ENCODE data around the gene TMEM139.

Gene TMEM139

GRCh38 chr7:143284591-143285469 is at the start of gene TMEM139:
TMEM139 (plus strand) TSS chr7:143284958; CDS start chr7:143285958, 1,000 bp downstream.
- DNase-seq = no peak

- no peak for DNase-seq
These were observed 49.2 kb upstream of the TMEM139 start for GRCh38 chr7:143235561-143235960.

DNA sequence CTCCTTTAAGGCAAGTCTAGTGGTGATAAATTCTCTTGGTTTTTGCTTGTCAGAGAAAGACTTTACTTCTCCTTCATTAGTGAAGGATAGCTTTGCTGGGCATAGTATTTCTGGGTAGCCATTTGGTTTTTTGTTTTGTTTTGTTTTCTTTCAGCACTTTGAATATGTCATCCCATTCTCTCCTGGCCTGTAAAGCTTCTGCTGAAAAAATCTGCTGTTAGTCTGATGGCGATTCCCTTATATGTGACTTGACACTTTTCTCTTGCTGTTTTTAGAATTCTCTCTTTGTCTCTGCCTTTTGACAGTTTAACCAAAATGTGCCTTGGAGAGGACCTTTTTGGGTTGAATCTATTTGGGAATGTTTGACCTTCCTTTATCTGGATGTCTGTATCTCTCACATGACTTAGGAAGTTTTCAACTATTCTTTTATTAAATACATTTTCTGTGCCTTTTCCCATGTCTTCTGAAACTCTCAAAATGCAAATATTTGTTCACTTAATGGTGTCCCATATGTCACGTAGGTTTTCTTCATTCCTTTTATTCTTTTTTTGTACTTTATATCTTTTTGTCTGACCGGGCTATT is 48.3 kb upstream of the TMEM139 start:
- DNase-seq = no peak

- DNase-seq = no peak
These were observed 47.4 kb upstream of the TMEM139 start for GRCh38 chr7:143237366-143237765.

- DNase-seq = no peak
These were observed 46.3 kb upstream of the TMEM139 start for GRCh38 chr7:143238289-143238980.

DNA sequence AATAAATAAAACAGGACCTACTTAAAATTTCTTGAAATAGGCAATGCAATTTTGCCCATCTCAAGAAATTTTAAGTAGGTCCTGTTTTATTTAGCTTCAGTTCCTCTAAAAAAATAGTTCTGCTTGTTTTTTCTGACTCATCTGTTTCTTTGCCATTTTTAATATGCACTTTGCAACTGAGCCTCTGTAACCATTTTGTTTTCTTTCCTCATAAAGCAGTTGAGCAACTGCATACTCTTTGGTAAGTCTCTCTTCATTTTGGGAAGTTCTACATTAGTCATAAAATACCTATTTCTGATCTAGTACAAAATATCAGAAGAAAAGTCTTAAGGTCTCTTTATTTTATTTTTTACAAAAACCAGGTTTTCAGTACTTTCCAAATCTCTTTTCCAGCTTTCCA is 44.9 kb upstream of the TMEM139 start:
- no peak for DNase-seq

DNA sequence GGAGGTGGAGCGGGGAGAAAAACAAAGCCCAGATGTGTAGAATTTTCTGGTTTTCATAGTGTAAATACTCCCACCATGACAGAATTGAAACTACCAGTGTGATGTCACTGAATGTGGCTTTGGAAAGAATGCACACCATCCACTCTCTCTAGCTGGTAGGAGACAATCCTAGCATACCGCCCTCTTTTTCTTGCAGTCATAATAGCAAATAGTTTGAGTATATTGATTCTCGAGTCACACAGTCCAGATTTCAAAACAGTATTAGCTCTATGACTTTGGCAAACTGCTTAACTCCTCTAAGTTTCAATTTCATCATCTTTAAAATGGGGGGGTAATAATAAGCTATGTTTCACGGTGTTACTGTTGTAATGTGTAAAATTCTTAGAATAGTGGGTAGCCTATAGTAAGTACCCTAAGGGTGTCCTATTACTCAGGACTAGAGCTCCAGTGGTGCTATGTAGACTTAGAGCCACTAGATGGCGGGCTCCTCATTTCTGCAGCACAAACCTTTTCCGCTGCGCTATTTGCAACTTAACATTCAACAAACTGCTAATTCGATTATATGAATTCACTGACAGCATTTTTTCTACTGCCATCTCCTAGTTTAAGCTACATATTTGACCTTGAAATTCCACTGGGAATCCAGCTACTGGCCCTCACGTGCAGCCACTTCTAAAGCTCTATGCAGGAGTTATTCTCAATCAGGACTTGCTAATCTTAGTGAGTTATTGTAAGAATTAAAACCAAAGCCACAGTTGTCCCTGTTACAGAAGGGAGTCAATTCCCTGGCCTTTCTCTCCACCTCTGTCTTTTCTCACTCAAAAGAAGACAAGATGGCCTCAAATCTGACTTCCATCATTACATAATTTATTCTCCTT is 44.2 kb upstream of the TMEM139 start:
- DNase-seq = peak; percentile 45

DNA sequence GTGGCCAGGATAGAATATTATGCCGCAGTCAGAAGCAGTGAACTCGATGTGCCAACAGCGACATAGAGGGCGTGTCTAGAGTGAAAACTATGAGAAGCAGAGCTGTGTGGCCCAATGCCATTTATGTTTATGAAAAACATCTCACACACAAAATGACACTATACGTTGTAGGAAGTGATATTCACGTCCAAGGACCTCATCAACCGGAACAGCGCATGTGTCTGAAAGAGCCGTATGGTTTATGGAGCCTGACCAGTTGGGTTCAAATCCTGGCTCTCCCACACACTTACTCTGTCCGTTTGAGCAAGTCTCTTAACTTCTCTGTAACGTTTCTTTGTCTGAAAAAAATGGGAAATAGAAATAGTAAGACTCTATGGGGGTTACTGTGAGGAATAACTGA is 42.5 kb upstream of the TMEM139 start:
- DNase-seq = no peak

DNA sequence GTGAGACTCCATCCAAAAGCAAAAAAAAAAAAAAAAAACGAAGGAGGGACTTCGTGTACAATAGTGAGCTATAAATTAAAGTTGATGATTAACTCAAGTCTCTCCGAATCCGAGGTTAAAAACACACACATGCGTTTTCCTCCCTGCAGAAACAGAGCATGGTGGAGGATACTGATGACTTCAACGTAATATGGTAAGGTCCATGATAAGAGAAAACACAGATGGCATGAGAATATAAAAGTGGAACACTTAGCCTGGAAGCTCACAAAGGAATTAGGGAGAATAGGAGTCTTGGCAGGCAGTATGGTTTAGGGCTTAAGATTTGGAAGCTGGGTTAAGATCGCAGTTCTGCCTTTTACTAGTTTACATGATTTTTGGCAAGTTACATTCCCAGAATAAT is 41.6 kb upstream of the TMEM139 start:
- DNase-seq = no peak

- no peak for DNase-seq
These were observed 41.1 kb upstream of the TMEM139 start for GRCh38 chr7:143243614-143244013.

DNA sequence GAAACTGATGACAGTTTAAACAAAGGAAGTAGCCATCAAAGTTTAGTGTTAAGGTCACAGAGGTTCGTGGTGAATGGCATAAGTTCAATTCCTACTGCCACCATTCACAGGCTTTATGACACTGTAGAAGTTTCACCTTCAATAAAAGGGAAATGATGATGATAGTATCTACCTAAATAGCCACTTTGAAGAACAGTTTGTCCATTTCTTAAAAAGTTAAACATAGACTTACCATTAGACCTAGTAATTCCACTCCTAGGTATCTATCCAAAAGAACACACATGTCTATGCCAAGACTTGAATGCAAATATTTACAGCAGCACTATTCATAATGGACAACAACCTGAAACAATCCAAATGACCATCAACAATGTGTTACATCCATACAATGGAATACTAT is 40.4 kb upstream of the TMEM139 start:
- DNase-seq = no peak

DNA sequence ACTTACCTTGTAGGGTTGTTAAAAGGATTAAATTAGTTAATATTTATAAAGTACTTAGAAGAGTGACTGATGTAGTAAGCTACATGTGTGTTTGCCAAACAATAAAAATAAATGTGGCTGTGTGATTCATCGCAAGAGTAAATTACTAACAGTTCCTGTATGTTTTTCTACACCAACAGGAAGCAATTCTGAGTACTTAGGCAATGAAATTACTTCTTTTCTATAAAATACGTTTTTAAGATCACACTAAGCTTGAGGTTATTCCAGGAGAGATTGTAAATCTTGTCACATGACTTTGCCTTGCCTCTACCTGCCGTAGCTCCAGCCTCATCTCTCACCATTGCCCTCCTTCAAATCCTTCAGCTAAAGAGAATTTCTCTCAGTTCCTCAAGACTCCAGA is 39.6 kb upstream of the TMEM139 start:
- DNase-seq = no peak

DNA sequence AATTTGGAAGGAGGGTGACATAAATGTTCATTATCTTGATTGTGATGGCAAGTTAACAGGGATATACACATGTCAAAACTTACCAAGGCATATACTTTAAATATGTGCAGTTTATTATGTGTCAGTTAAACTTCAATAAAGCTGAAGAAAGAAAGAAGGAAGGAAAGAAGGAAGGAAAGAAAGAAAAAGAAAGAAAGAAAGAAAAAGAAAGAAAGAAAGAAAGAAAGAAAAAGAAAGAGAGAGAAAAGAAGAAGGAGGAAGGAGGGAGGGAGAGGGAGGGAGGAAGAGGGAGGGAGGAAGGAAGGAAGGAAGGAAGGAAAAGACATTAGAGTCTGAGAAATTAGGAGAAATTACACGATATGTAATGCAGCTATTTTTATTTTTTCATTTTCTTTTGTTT is 37.4 kb upstream of the TMEM139 start:
- no peak for DNase-seq

GRCh38 chr7:143248761-143249354 is 35.9 kb upstream of the TMEM139 start:
- DNase-seq = no peak

GRCh38 chr7:143250199-143250598 is 34.6 kb upstream of the TMEM139 start:
- no peak for DNase-seq

DNA sequence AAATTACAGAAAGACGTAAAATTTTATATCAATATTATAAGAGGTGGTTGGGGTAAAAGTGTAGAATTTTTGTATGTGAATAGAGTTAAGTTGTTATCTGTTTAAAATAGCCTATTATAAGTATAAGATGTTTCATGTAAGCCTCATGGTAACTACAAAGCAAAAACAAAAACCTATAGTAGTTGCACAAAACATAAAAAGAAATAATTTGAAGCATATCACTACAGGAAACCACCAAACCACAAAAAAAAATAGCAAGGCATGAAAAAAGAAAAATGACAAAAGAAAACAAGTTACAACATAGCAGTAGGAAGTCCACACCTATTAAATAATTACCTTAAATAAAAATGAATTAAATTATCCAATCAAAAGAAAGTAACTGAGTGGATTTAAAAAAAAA is 33.9 kb upstream of the TMEM139 start:
- DNase-seq = no peak

DNA sequence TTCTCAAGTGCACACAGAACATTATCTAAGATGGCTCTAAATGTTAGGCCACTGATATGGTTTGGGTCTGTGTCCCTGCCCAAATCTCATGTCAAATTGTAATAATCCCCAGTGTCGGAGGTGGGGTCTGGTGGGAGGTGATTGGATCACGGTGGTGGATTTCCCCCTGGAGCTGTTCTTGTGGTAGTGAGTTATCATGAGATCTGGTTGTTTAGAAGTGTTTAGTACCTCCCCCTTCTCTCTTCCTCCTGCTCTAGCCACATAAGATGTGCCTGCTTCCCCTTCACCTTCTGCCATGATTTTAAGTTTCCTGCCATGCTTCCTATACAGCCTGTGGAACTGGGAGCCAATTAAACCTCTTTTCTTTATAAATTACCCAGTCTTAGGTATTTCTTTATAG is 32.8 kb upstream of the TMEM139 start:
- no peak for DNase-seq

DNA sequence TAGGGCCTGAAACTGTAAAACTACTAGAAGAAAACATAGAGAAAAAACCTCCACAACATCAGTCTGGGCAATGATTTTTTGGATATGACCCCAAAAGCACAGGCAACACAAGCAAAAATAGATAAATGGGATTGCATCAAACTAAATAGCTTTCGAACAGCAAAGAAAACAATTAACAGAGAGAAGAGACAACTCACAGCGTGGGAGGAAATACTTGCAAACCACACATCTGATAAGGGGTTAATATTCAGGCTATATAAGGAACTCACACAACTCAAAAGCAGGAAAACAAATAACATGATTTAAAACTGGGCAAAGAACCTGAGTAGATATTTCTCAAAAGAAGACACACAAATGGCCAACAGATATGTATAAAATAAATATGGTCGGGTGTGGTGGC is 29.2 kb upstream of the TMEM139 start:
- DNase-seq = no peak

DNA sequence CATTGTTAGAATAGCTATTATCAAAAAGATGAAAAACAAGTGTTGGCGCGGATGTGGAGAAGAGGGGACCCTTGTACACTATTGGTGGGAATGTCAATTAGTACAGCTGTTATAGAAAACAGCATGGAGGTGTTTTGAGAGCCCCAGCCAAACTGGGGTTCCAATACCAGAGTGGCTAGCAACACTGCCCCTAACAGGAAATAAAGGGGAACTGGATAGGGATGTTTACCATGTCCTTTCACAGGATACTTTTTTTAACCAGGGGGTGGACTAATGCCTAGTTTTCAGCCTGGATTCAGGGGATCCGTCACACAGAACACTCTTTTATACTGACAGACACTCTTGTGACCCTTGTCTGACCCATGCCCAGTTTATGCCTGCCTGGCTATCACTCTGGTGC is 28.4 kb upstream of the TMEM139 start:
- DNase-seq = no peak

DNA sequence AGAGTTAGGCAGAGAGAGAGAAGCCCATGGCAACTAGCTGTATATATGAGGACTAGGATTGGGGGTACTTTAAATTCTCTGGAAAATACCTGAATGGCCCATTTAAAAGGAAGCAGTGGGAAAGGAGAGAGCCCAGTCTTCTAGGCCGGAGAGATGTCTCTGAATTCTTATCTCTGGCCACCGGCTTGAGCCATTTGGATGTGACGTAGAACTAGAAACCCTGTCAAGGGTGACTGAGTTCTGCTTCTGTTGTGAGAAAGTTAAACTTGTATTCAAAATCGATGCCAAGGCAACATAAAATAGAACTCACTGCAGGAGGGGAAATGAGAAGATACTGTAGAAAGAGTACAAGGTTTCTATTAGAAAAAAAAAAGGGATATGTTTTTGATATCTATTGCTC is 27.8 kb upstream of the TMEM139 start:
- DNase-seq = no peak

DNA sequence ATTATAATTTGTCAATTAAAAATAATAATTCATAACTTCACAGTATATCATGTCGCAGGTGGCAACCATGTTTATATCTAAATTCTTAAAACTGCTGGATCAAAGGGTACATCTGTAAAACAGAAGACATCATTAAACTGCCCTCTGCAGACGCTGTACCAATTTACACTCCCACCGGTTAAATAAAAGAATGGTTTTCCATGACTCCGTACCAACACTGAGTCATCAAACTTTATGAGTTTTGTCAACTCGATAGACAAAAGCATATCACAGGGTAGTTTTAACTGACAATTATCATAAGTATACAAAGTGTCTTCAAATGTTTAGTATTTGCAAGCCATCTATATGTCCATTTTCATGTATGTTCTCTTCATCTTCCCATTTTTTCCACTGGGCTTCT is 27.3 kb upstream of the TMEM139 start:
- DNase-seq = no peak

DNA sequence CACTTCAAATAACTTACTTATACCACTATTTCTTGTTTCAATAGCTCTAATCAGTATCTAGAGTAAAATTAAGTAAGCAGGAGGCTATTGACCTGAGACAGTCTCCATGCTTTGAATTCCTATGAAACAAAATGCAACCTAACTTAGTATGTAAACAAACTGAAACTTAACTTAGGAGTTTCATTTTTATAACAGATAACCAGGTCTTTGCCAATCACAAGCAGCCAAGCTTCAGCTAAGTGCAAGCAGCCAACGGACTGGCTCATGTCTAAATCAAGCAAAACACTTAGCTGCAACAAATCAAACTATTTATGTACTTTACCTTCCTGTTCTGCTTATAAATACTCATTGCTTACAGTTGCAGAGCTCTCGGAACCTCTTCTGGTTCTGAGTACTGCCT is 25.9 kb upstream of the TMEM139 start:
- DNase-seq = no peak

DNA sequence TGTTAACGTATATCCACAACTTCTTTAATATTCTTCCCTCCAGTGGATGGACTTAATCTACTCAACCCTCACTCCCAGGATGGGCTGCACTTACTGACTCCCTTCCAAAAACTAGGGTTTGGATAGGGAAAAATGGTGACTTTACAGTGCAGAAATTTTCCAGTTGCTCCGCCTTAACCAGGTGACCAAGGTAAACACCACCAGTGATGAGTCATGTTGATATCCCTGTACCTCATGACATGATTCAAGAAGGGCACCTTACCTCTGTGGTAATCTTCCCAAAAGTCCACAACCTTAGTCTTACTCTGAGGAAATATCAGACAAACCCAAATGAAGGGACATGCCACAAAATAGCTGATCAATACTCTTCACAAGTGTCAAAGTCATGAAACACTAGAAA is 25.0 kb upstream of the TMEM139 start:
- DNase-seq = no peak
